Measurements from ENCODE around the gene PSME3. TPM values are rescaled to one million over a fixed set of nuclear protein-coding genes. Genes with fewer than 3 reads are reported as not detected.

PSME3 gene
- total and polyA plus RNA-seq, 2 of the 13 experiments (the other 11 are each of a cell fraction or from before 2014, with no cell fraction given), result 66.3 to 135 TPM

DNA sequence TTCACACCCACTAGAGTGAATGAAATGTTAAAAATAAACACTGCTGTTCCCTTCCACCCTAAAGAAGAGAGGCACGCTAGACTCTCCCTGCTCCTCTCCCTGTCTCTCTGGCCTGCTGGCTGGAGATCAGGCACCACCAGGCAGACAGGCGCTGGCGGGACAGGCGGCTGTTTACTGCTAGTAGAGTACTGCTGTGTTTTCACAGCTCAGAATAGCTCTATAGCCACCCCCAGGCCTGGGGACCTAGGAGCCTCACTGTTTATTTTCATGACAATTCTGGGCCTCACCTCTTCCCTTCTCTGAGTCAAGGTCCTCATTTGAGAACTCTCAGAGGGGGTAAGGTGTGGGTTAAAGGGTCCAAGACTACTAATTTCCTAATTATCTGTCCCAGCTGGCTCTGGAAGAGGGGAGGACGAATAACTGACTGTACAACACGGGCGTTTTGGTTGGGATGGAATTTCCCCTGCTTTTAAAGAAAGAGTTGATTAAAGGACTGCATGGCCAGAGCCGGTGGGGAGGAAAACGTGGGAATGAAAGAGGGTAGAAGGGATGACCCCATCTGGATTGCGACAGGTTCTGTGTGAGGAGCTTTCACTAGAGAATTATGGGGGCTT is 58.4 kb downstream of the PSME3 start (continued):
- TF ChIP-seq ZNF790 (CRISPR knock-in tag; IDR thresholded peaks at IDR 0.05; ENCODE audit: borderline replicate concordance) (no peak), RBM39 (IDR thresholded peaks at IDR 0.05; ENCODE audit: low read depth, low read length, poor library complexity, severe bottlenecking) (no peak), TGIF2 (CRISPR knock-in tag; IDR thresholded peaks at IDR 0.05) (no peak), ZNF136 (CRISPR knock-in tag; IDR thresholded peaks at IDR 0.05; ENCODE audit: low read depth) (no peak), YEATS4 (CRISPR knock-in tag; IDR thresholded peaks at IDR 0.05; ENCODE audit: borderline replicate concordance) (peak; percentile 44; the same call in 1 of the 2 replicates), PHB2 (IDR thresholded peaks at IDR 0.05; ENCODE audit: partially characterized antibody) (no peak), ZKSCAN5 (CRISPR knock-in tag; IDR thresholded peaks at IDR 0.05) (no peak), SUZ12 (IDR thresholded peaks at IDR 0.05; ENCODE audit: low read depth, low read length) (no peak), SP4 (CRISPR knock-in tag; IDR thresholded peaks at IDR 0.05) (no peak), TSC22D2 (CRISPR knock-in tag; IDR thresholded peaks at IDR 0.05; ENCODE audit: borderline replicate concordance) (no peak; the same call in 1 of the 2 replicates), ESRRA (CRISPR knock-in tag; IDR thresholded peaks at IDR 0.05; ENCODE audit: low read depth) (no peak), ZNF496 (CRISPR knock-in tag; IDR thresholded peaks at IDR 0.05; ENCODE audit: insufficient replicate concordance) (no peak), ZNF747 (CRISPR knock-in tag; IDR thresholded peaks at IDR 0.05; ENCODE audit: borderline replicate concordance) (0 out of 2 replicates have a peak, but pooled peaks have one; percentile 50), POLR2AphosphoS2 (IDR thresholded peaks at IDR 0.05; ENCODE audit: low read depth, low read length) (no peak), SNAI1 (CRISPR knock-in tag; IDR thresholded peaks at IDR 0.05; ENCODE audit: borderline replicate concordance) (no peak), KLF6 (CRISPR knock-in tag; IDR thresholded peaks at IDR 0.05) (0 out of 2 replicates have a peak, but pooled peaks have one; percentile 22), SP5 (CRISPR knock-in tag; IDR thresholded peaks at IDR 0.05; ENCODE audit: borderline replicate concordance, low read depth) (0 out of 2 replicates have a peak, but pooled peaks have one; percentile 32), ZNF33A (CRISPR knock-in tag; IDR thresholded peaks at IDR 0.05; ENCODE audit: borderline replicate concordance) (no peak), SP140L (CRISPR knock-in tag; IDR thresholded peaks at IDR 0.05; ENCODE audit: borderline replicate concordance) (no peak), JARID2 (CRISPR knock-in tag; IDR thresholded peaks at IDR 0.05; ENCODE audit: insufficient replicate concordance) (no peak), GTF2F1 (IDR thresholded peaks at IDR 0.05; ENCODE audit: low read length) (no peak)
- TF ChIP-seq, protein P1, sequence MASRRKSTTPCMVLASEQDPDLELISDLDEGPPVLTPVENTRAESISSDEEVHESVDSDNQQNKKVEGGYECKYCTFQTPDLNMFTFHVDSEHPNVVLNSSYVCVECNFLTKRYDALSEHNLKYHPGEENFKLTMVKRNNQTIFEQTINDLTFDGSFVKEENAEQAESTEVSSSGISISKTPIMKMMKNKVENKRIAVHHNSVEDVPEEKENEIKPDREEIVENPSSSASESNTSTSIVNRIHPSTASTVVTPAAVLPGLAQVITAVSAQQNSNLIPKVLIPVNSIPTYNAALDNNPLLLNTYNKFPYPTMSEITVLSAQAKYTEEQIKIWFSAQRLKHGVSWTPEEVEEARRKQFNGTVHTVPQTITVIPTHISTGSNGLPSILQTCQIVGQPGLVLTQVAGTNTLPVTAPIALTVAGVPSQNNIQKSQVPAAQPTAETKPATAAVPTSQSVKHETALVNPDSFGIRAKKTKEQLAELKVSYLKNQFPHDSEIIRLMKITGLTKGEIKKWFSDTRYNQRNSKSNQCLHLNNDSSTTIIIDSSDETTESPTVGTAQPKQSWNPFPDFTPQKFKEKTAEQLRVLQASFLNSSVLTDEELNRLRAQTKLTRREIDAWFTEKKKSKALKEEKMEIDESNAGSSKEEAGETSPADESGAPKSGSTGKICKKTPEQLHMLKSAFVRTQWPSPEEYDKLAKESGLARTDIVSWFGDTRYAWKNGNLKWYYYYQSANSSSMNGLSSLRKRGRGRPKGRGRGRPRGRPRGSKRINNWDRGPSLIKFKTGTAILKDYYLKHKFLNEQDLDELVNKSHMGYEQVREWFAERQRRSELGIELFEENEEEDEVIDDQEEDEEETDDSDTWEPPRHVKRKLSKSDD (CRISPR knock-in tag; IDR thresholded peaks at IDR 0.05; ENCODE audit: low read depth), result no peak
- TF ChIP-seq, protein P2, sequence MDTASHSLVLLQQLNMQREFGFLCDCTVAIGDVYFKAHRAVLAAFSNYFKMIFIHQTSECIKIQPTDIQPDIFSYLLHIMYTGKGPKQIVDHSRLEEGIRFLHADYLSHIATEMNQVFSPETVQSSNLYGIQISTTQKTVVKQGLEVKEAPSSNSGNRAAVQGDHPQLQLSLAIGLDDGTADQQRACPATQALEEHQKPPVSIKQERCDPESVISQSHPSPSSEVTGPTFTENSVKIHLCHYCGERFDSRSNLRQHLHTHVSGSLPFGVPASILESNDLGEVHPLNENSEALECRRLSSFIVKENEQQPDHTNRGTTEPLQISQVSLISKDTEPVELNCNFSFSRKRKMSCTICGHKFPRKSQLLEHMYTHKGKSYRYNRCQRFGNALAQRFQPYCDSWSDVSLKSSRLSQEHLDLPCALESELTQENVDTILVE (CRISPR knock-in tag; IDR thresholded peaks at IDR 0.05), result no peak
- TF ChIP-seq, protein P3, sequence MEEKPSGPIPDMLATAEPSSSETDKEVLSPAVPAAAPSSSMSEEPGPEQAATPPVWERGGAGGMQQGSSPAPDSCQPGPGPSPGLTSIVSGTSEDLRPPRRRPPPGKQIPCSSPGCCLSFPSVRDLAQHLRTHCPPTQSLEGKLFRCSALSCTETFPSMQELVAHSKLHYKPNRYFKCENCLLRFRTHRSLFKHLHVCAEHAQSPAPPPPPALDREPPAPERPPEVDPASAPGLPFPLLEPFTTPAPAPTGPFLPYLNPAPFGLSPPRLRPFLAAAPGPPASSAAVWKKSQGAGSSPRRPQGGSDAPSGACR (CRISPR knock-in tag; IDR thresholded peaks at IDR 0.05), result 0 out of 2 replicates have a peak, but pooled peaks have one; percentile 32
- TF ChIP-seq, protein P4, sequence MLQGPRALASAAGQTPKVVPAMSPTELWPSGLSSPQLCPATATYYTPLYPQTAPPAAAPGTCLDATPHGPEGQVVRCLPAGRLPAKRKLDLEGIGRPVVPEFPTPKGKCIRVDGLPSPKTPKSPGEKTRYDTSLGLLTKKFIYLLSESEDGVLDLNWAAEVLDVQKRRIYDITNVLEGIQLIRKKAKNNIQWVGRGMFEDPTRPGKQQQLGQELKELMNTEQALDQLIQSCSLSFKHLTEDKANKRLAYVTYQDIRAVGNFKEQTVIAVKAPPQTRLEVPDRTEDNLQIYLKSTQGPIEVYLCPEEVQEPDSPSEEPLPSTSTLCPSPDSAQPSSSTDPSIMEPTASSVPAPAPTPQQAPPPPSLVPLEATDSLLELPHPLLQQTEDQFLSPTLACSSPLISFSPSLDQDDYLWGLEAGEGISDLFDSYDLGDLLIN (CRISPR knock-in tag; IDR thresholded peaks at IDR 0.05; ENCODE audit: borderline replicate concordance), result no peak

All from HepG2 (cell line).